Esophagus squamous epithelium (tissue), 4 donors: ENCODE data around the gene TIE1.

Source experiments
- POLR2A ChIP-seq, 4 donors: fragments of 450-650 bp; IDR thresholded peaks; one replicate each; pipeline ENCODE4 v1.6.1; 2017; ENCODE audit warnings: antibody characterized with exemption in 4 of 4, mild to moderate bottlenecking in 4 of 4, moderate library complexity in 3 of 4
- TF ChIP-seq, protein P1 (sequence below), 6 experiments: fragments of 450-650 bp in 4 of 6; fragments of 200-600 bp in 2 of 6; sonication (generic) in 2 of 6; IDR thresholded peaks; one replicate each; pipeline ENCODE4 v1.5.1; 2016 to 2019; ENCODE audit warnings: antibody characterized with exemption in 6 of 6, mild to moderate bottlenecking in 4 of 6, moderate library complexity in 4 of 6

DNA sequence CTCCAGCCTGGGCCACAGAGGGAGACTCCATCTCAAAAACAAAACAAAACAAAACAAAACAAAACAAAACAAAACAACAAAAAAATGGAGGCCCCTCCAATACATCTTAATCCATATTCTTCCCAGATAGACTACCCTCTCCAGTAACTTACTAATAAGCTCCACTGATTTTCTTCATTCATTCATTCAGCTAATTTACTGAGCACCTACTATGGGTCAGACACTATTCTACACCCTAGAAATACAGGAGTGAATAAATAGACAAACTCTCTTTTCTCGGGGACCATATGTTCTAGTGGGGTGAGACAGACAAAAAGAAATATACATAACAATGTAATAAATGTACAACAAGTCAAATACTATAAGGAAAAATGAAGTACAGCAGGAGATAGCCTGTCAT lies 50.2 kb downstream of the TIE1 start:
- TF ChIP-seq, protein P1, sequence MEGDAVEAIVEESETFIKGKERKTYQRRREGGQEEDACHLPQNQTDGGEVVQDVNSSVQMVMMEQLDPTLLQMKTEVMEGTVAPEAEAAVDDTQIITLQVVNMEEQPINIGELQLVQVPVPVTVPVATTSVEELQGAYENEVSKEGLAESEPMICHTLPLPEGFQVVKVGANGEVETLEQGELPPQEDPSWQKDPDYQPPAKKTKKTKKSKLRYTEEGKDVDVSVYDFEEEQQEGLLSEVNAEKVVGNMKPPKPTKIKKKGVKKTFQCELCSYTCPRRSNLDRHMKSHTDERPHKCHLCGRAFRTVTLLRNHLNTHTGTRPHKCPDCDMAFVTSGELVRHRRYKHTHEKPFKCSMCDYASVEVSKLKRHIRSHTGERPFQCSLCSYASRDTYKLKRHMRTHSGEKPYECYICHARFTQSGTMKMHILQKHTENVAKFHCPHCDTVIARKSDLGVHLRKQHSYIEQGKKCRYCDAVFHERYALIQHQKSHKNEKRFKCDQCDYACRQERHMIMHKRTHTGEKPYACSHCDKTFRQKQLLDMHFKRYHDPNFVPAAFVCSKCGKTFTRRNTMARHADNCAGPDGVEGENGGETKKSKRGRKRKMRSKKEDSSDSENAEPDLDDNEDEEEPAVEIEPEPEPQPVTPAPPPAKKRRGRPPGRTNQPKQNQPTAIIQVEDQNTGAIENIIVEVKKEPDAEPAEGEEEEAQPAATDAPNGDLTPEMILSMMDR (IDR thresholded peaks at IDR 0.05), result no peak
- no peak for TF ChIP-seq POLR2A (IDR thresholded peaks at IDR 0.05)
